Adrenal gland (tissue), 5 donors: ENCODE results near the gene RNF130.

ENCODE experiments used
- CTCF ChIP-seq, 6 experiments: fragments of 450-650 bp in 4 of 6; fragments of 200-600 bp in 2 of 6; sonication (generic) in 1 of 6; IDR thresholded peaks; 1 replicate in 5 of 6; 2 replicates in 1 of 6; pipeline versions ENCODE4 v1.5.1 to v1.8.0; 2016 to 2021; ENCODE audit warnings: antibody characterized with exemption in 6 of 6, mild to moderate bottlenecking in 2 of 6, moderate library complexity in 1 of 6
- POLR2A ChIP-seq, 2 donors: fragments of 450-650 bp; IDR thresholded peaks; one replicate each; pipeline ENCODE4 v1.6.1; 2017; ENCODE audit warnings: antibody characterized with exemption in 2 of 2, mild to moderate bottlenecking in 2 of 2, moderate library complexity in 1 of 2
- donor health status: DM: no; HTN: no; CAD: no.

DNA sequence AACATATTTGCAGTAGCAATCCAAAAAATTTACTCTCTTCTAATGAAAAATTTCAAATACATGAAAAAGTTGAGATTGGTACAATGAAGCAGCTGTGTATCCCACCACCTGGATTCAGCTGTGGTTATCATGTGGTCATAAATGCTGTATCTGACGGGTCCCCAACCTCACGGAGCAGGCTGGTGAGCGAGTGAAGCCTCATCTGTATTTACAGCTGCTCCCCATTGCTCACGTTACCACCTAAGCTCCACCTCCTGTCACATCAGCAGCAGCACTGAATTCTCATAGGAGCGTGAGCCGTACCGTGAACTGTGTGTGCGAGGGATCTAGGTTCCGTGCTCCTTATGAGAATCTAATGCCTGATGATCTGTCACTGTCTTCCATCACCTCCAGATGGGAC lies 6.8 kb upstream of the RNF130 start:
- TF ChIP-seq CTCF (IDR thresholded peaks at IDR 0.05) (no peak), POLR2A (IDR thresholded peaks at IDR 0.05) (no peak)
